Suprapubic skin (tissue), 4 donors: ENCODE measurements around the gene OR52E5.

Source experiments
- POLR2A ChIP-seq, 2 donors: fragments of 450-650 bp; IDR thresholded peaks; one replicate each; pipeline ENCODE4 v1.6.1; 2017; ENCODE audit warnings: antibody characterized with exemption in 2 of 2, mild to moderate bottlenecking in 2 of 2, moderate library complexity in 2 of 2
- POLR2AphosphoS5 ChIP-seq, 3 donors: sonication (generic); formaldehyde crosslinking; IDR thresholded peaks; one replicate each; pipeline ENCODE4 v1.6.1; 2017; ENCODE audit warnings: antibody characterized with exemption in 3 of 3
- TF ChIP-seq, protein P1 (sequence below), 2 donors: fragments of 200-600 bp in 1 of 2; fragments of 450-650 bp in 1 of 2; sonication (generic) in 1 of 2; IDR thresholded peaks; one replicate each; pipeline ENCODE4 v1.5.1; 2016 to 2019; ENCODE audit warnings: antibody characterized with exemption in 2 of 2, mild to moderate bottlenecking in 1 of 2, moderate library complexity in 1 of 2

DNA sequence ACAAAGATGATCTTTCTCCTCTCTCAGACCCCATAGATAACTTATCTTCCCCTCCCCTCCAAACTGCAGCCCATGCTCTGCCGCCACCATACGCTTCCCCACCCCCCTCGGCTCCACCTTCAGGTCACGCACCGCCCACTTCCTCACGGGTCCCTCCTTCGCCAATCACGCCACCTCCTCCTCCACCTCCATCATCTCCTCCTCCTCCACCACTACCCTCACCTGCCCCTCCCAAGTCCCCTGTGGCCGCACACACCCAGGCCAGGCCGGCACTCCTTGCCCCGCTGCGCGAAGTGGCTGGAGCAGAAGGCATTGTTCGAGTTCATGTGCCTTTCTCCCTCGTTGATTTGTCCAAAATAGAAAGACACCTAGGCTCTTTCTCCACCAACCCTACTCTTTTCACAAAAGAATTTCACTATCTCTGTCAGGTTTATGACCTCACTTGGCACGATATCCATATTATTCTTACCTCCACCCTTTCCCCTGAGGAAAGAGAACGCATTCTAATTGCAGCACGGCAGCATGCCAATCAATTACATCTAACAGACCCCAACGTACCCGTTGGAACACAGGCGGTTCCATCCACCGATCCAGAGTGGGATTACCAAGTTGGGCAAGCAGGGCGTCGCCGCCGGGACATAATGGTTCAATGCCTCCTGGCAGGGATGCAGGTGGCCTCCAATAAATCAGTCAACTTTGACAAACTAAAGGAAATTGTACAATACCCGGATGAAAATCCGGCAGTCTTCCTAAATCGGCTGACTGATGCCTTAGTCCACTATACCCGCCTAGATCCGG is 36.8 kb downstream of the OR52E5 start:
- TF ChIP-seq POLR2A (IDR thresholded peaks at IDR 0.05) (no peak), POLR2AphosphoS5 (IDR thresholded peaks at IDR 0.05) (no peak)
- TF ChIP-seq, protein P1, sequence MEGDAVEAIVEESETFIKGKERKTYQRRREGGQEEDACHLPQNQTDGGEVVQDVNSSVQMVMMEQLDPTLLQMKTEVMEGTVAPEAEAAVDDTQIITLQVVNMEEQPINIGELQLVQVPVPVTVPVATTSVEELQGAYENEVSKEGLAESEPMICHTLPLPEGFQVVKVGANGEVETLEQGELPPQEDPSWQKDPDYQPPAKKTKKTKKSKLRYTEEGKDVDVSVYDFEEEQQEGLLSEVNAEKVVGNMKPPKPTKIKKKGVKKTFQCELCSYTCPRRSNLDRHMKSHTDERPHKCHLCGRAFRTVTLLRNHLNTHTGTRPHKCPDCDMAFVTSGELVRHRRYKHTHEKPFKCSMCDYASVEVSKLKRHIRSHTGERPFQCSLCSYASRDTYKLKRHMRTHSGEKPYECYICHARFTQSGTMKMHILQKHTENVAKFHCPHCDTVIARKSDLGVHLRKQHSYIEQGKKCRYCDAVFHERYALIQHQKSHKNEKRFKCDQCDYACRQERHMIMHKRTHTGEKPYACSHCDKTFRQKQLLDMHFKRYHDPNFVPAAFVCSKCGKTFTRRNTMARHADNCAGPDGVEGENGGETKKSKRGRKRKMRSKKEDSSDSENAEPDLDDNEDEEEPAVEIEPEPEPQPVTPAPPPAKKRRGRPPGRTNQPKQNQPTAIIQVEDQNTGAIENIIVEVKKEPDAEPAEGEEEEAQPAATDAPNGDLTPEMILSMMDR (IDR thresholded peaks at IDR 0.05): no peak
